HEK293 (cell line): Measurements from ENCODE around the gene PRTN3.
"Not testable (repeated sequence)": the region's sequence is repeated elsewhere in the genome, so short reads cannot be mapped to it uniquely, and the experiment has no call there.

Experiments used
- CTCF ChIA-PET: fragments of 350-600 bp; formaldehyde crosslinking; extraction: SDS; loops from one replicate; lab custom pipeline; 2021; ENCODE audit warnings: antibody characterized with exemption; lab: Yijun Ruan, JAX
- POLR2A ChIA-PET: fragments of 300-600 bp; formaldehyde crosslinking; extraction: SDS; loops from one replicate; lab custom pipeline; 2020; ENCODE audit warnings: antibody characterized with exemption, inconsistent platforms; lab: Yijun Ruan, JAX
- H3K27ac ChIP-seq: fragments of 200-500 bp; sonication (Bioruptor generic); 2 replicates; pipeline ENCODE4 v1.5.1; 2014; ENCODE audit warnings: low read depth, low read length, control low read depth, inconsistent platforms; ENCODE audit errors: extremely low read depth
- H3K36me3 ChIP-seq, 2 experiments: fragments of 200-500 bp in 1 of 2; sonication (Bioruptor generic) in 1 of 2; 1 replicate in 1 of 2; 2 replicates in 1 of 2; pipeline ENCODE4 v1.5.1; 2014 to 2017; ENCODE audit warnings: inconsistent platforms in 2 of 2, low read length in 2 of 2; ENCODE audit not compliant: control insufficient read depth in 2 of 2, insufficient read depth in 1 of 2
- H3K4me1 ChIP-seq: fragments of 200-500 bp; sonication (Bioruptor generic); 2 replicates; pipeline ENCODE4 v1.5.1; 2014; ENCODE audit warnings: mild to moderate bottlenecking, low read length, inconsistent platforms; ENCODE audit not compliant: control insufficient read depth, insufficient read depth
- H3K4me3 ChIP-seq: 2 replicates; pipeline ENCODE4 v1.5.1; 2011; ENCODE audit warnings: low read depth, mild to moderate bottlenecking, control low read depth, low read length, moderate library complexity
- H3K9me3 ChIP-seq: fragments of 200-500 bp; sonication (Bioruptor generic); 2 replicates; pipeline ENCODE4 v1.5.1; 2014; ENCODE audit warnings: low read depth, low read length, inconsistent platforms; ENCODE audit not compliant: control insufficient read depth, insufficient read depth
- FEZF1 ChIP-seq: fragments of 450-650 bp; formaldehyde crosslinking; IDR thresholded peaks from 2 replicates; pipeline ENCODE4 v1.5.1; 2016; ENCODE audit warnings: missing biosample characterization, missing genetic modification characterization
- GFI1B ChIP-seq: fragments of 450-650 bp; formaldehyde crosslinking; IDR thresholded peaks from 2 replicates; pipeline ENCODE4 v1.5.1; 2016; ENCODE audit warnings: missing biosample characterization, missing genetic modification characterization
- KLF1 ChIP-seq: fragments of 450-650 bp; formaldehyde crosslinking; IDR thresholded peaks from 2 replicates; pipeline ENCODE4 v1.5.1; 2016; ENCODE audit warnings: missing biosample characterization, missing genetic modification characterization
- SP7 ChIP-seq: fragments of 450-650 bp; formaldehyde crosslinking; IDR thresholded peaks from 2 replicates; pipeline ENCODE4 v1.5.1; 2016; ENCODE audit warnings: missing biosample characterization, missing genetic modification characterization
- WT1 ChIP-seq: fragments of 450-650 bp; formaldehyde crosslinking; IDR thresholded peaks from 2 replicates; pipeline ENCODE4 v1.5.1; 2016; ENCODE audit warnings: missing biosample characterization, missing genetic modification characterization
- YY1 ChIP-seq: fragments of 450-650 bp; formaldehyde crosslinking; IDR thresholded peaks from 2 replicates; pipeline ENCODE4 v1.5.1; 2018; ENCODE audit warnings: missing biosample characterization, missing genetic modification characterization
- ZNF19 ChIP-seq: fragments of 450-650 bp; formaldehyde crosslinking; IDR thresholded peaks from 2 replicates; pipeline ENCODE4; 2016; ENCODE audit warnings: missing biosample characterization, missing genetic modification characterization, low read depth
- ZNF202 ChIP-seq: fragments of 450-650 bp; formaldehyde crosslinking; IDR thresholded peaks from 2 replicates; pipeline ENCODE4 v1.5.1; 2016; ENCODE audit warnings: missing biosample characterization, missing genetic modification characterization, borderline replicate concordance
- ZNF221 ChIP-seq: fragments of 450-650 bp; formaldehyde crosslinking; IDR thresholded peaks from 2 replicates; pipeline ENCODE4 v1.5.1; 2017; ENCODE audit warnings: missing biosample characterization, missing genetic modification characterization, borderline replicate concordance
- ZNF292 ChIP-seq: fragments of 450-650 bp; formaldehyde crosslinking; IDR thresholded peaks from 2 replicates; pipeline ENCODE4 v1.5.1; 2016; ENCODE audit warnings: low read depth, missing biosample characterization, missing genetic modification characterization, borderline replicate concordance
- ZNF394 ChIP-seq: fragments of 450-650 bp; formaldehyde crosslinking; IDR thresholded peaks from 2 replicates; pipeline ENCODE4 v1.5.1; 2016; ENCODE audit warnings: missing biosample characterization, missing genetic modification characterization, mild to moderate bottlenecking, moderate library complexity, borderline replicate concordance
- ZNF501 ChIP-seq: fragments of 450-650 bp; formaldehyde crosslinking; IDR thresholded peaks from 2 replicates; pipeline ENCODE4 v1.5.1; 2016; ENCODE audit warnings: missing biosample characterization, missing genetic modification characterization
- ZNF521 ChIP-seq: fragments of 450-650 bp; formaldehyde crosslinking; IDR thresholded peaks from 2 replicates; pipeline ENCODE4 v1.5.1; 2017; ENCODE audit warnings: missing biosample characterization, mild to moderate bottlenecking, missing genetic modification characterization
- ZNF621 ChIP-seq: fragments of 450-650 bp; formaldehyde crosslinking; IDR thresholded peaks from 2 replicates; pipeline ENCODE4 v1.5.1; 2017; ENCODE audit warnings: missing biosample characterization, missing genetic modification characterization
- ZSCAN16 ChIP-seq: fragments of 450-650 bp; formaldehyde crosslinking; IDR thresholded peaks from 2 replicates; pipeline ENCODE4 v1.5.1; 2016; ENCODE audit warnings: missing biosample characterization, missing genetic modification characterization
- TF ChIP-seq, protein P1 (sequence below): fragments of 450-650 bp; formaldehyde crosslinking; IDR thresholded peaks from 2 replicates; pipeline ENCODE4 v1.5.1; 2016; ENCODE audit warnings: missing biosample characterization, missing genetic modification characterization
- TF ChIP-seq, protein P2 (sequence below): fragments of 450-650 bp; formaldehyde crosslinking; IDR thresholded peaks from 2 replicates; pipeline ENCODE4 v1.5.0; 2017; ENCODE audit warnings: missing biosample characterization, missing genetic modification characterization, borderline replicate concordance

Gene PRTN3

DNA sequence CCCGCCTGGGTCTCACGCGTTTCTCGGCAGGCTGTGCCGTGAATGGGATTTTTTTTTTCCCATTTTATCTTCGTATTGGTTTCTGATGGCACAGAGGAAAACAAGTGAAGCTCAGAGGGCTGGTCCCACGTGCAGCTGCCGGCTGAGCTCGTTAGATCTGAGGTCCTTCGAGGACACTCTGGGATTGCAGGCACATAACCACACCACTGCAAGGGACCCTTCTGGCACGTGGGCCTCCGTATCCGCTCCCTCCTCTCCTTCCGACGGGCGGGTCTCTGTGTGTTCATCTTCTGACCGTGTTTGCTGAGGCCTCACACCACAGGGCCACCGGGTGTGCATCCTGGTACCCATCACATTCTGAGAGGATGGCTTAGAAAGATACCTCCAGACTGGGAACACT is 35.3 kb downstream of the PRTN3 start:
- CTCF ChIA-PET: interaction anchor here (0.5 kb wide), 1 partner anchor 244 kb away, joined by 3 read pairs; no protein-coding TSS in a partner anchor
- no peak overlapping the region for H3K4me3 ChIP-seq
- H3K27ac ChIP-seq: no peak overlapping the region
- TF ChIP-seq ZNF394 (tag by site-specific recombination) (no peak), ZNF202 (no peak), ZNF501 (tag by site-specific recombination) (no peak), ZSCAN16 (tag by site-specific recombination) (no peak), ZNF221 (tag by site-specific recombination) (no peak), GFI1B (tag by site-specific recombination) (no peak), SP7 (tag by site-specific recombination) (no peak), ZNF292 (no peak)
- peaks cover 0 to 44% of the 10 kb centered on the region in 2 experiments; a peak in 2 of 3 replicates for H3K36me3 ChIP-seq
- H3K9me3 ChIP-seq: no peaks in the 10 kb centered on the region
- H3K4me1 ChIP-seq: no peaks in the 10 kb centered on the region
- POLR2A ChIA-PET: no interaction called here

DNA sequence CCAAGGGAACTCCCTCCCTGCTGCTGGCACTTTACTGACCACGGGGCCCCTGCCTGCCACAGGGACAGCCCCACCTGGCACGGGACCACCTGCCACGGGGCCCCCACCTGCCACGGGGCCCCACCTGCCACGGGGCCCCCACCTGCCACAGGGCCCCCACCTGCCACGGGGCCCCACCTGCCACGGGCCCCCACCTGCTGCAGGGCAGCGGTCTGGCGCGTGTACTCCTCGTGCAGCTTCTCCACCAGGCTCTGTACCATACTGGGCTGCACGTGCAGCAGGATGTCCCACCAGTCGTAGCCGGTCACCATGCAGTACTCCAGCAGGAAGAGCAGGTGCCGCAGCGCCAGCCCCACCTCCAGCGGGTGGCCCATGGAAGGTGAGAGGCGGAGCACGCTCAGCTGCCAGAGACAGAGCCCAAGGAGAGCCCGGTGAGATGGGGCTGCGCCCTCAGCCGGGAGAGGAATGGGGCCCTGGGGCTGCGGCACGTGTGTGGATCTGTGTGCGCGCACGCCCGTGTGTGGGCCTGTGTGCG is 36.0 kb downstream of the PRTN3 start:
- Histone ChIP-seq H3K27ac (no peak overlapping the region), H3K4me1 (no peaks in the 10 kb centered on the region), H3K4me3 (no peak overlapping the region), H3K9me3 (no peaks in the 10 kb centered on the region), H3K36me3 (peaks cover 0 to 48% of the 10 kb centered on the region in 2 experiments; a peak in 2 of 3 replicates)
- TF ChIP-seq ZNF621 (tag by site-specific recombination): no peak
- TF ChIP-seq YY1 (tag by site-specific recombination): no peak
- TF ChIP-seq, protein P1, sequence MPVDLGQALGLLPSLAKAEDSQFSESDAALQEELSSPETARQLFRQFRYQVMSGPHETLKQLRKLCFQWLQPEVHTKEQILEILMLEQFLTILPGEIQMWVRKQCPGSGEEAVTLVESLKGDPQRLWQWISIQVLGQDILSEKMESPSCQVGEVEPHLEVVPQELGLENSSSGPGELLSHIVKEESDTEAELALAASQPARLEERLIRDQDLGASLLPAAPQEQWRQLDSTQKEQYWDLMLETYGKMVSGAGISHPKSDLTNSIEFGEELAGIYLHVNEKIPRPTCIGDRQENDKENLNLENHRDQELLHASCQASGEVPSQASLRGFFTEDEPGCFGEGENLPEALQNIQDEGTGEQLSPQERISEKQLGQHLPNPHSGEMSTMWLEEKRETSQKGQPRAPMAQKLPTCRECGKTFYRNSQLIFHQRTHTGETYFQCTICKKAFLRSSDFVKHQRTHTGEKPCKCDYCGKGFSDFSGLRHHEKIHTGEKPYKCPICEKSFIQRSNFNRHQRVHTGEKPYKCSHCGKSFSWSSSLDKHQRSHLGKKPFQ: no peak
- TF ChIP-seq, protein P2, sequence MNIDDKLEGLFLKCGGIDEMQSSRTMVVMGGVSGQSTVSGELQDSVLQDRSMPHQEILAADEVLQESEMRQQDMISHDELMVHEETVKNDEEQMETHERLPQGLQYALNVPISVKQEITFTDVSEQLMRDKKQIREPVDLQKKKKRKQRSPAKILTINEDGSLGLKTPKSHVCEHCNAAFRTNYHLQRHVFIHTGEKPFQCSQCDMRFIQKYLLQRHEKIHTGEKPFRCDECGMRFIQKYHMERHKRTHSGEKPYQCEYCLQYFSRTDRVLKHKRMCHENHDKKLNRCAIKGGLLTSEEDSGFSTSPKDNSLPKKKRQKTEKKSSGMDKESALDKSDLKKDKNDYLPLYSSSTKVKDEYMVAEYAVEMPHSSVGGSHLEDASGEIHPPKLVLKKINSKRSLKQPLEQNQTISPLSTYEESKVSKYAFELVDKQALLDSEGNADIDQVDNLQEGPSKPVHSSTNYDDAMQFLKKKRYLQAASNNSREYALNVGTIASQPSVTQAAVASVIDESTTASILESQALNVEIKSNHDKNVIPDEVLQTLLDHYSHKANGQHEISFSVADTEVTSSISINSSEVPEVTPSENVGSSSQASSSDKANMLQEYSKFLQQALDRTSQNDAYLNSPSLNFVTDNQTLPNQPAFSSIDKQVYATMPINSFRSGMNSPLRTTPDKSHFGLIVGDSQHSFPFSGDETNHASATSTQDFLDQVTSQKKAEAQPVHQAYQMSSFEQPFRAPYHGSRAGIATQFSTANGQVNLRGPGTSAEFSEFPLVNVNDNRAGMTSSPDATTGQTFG (tag by site-specific recombination): no peak
- TF ChIP-seq ZNF521: no peak
- TF ChIP-seq KLF1 (tag by site-specific recombination): peak; percentile 23; the same call in 1 of the 2 replicates
- no peak for TF ChIP-seq WT1 (tag by site-specific recombination)
- TF ChIP-seq ZNF19 (tag by site-specific recombination): no peak
- TF ChIP-seq FEZF1 (tag by site-specific recombination): no peak
- CTCF ChIA-PET: interaction anchor here (0.6 kb wide), 1 partner anchor 66 kb away, joined by 3 read pairs; no protein-coding TSS in a partner anchor
- POLR2A ChIA-PET: no interaction called here

DNA sequence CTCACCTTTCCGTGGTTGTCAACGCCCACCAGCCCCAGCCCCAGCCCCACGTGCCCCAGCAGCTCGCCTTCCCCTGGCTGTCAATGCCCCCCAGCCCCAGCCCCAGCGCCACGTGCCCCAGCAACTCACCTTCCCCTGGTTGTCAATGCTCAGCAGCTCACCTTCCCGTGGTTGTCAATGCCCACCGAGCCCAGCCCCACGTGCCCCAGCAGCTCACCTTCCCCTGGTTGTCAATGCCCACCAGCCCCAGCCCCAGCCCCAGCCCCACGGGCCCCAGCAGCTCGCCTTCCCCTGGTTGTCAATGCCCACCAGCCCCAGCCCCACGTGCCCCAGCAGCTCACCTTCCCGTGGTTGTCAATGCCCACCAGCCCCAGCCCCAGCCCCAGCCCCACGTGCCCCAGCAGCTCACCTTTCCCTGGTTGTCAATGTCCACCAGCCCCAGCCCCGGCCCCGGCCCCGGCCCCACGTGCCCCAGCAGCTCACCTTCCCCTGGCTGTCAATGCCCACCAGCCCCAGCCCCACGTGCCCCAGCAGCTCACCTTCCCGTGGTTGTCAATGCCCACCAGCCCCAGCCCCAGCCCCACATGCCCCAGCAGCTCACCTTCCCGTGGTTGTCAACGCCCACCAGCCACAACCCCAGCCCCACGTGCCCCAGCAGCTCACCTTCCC is 37.3 kb downstream of the PRTN3 start:
- ChIA-PET CTCF (interaction anchor here (0.6 kb wide), 1 partner anchor 39 kb away, joined by 3 read pairs; no protein-coding TSS in a partner anchor), POLR2A (interaction anchor here (0.5 to 0.6 kb wide), 2 partner anchors 15 to 17 kb away, joined by 3 read pairs; no protein-coding TSS in a partner anchor)
- H3K4me3 ChIP-seq, H3K9me3 ChIP-seq, H3K4me1 ChIP-seq, H3K27ac ChIP-seq: not testable (repeated sequence)
- peaks cover 0 to 61% of the 10 kb centered on the region in 2 experiments; a peak in 2 of 3 replicates for H3K36me3 ChIP-seq

DNA sequence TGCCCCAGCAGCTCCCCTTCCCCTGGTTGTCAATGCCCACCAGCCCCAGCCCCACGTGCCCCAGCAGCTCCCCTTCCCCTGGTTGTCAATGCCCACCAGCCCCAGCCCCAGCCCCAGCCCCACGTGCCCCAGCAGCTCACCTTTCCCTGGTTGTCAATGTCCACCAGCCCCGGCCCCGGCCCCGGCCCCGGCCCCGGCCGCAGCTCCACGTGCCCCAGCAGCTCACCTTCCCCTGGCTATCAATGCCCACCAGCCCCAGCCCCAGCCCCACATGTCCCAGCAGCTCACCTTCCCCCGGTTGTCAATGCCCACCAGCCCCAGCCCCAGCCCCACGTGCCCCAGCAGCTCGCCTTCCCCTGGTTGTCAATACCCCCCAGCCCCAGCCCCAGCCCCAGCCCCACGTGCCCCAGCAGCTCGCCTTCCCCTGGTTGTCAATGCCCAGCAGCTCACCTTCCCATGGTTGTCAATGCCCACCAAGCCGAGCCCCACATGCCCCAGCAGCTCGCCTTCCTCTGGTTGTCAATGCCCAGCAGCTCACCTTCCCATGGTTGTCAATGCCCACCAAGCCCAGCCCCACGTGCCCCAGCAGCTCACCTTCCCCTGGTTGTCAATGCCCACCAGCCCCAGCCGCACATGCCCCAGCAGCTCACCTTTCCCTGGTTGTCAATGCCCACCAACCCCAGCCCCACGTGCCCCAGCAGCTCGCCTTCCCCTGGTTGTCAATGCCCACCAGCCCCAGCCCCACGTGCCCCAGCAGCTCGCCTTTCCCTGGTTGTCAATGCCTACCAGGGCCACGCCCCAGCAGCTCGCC is 38.2 kb downstream of the PRTN3 start:
- H3K4me1 ChIP-seq, H3K27ac ChIP-seq, H3K9me3 ChIP-seq, H3K4me3 ChIP-seq: not testable (repeated sequence)
- CTCF ChIA-PET: interaction anchor here (0.6 kb wide), 1 partner anchor 40 kb away, joined by 3 read pairs; no protein-coding TSS in a partner anchor
- H3K36me3 ChIP-seq: peaks cover 0 to 62% of the 10 kb centered on the region in 2 experiments; a peak in 2 of 3 replicates
- POLR2A ChIA-PET: interaction anchor here (0.6 to 1.0 kb wide), 2 partner anchors 16 to 28 kb away, joined by 3 read pairs; no protein-coding TSS in a partner anchor
